Stomach (tissue), 9 donors: Measurements from ENCODE around the gene KRT12. TPM values are rescaled to one million over a fixed set of nuclear protein-coding genes. Genes with fewer than 3 reads are reported as not detected.

Experiments used
- DNase-seq, 2 donors: peaks; one replicate each; pipeline versions ENCODE4 v3.0.0 to v3.0.0-alpha.2; 2013 to 2019
- H3K27ac ChIP-seq, 5 donors: fragments of 200-600 bp in 4 of 5; sonication (generic) in 4 of 5; one replicate each; pipeline ENCODE4 v1.5.1; 2013 to 2019; ENCODE audit warnings: mild to moderate bottlenecking in 1 of 5, moderate library complexity in 1 of 5
- H3K27me3 ChIP-seq, 3 donors: fragments of 200-600 bp; sonication (generic); one replicate each; pipeline ENCODE4 v1.5.1; 2017 to 2019; ENCODE audit warnings: mixed run types in 1 of 3
- H3K36me3 ChIP-seq, 4 donors: fragments of 200-600 bp; sonication (generic); 1 replicate in 3 of 4; 2 replicates in 1 of 4; pipeline ENCODE4 v1.5.1; 2016 to 2019
- H3K4me1 ChIP-seq, 4 donors: fragments of 200-600 bp; sonication (generic); one replicate each; pipeline ENCODE4 v1.5.1; 2016 to 2019
- H3K4me3 ChIP-seq, 4 donors: fragments of 200-600 bp; sonication (generic) in 3 of 4; one replicate each; pipeline ENCODE4 v1.5.1; 2016 to 2019; ENCODE audit warnings: mild to moderate bottlenecking in 1 of 4
- H3K9me3 ChIP-seq, 4 donors: fragments of 200-600 bp; sonication (generic); one replicate each; pipeline ENCODE4 v1.5.1; 2016 to 2019
- EP300 ChIP-seq: sonication (generic); formaldehyde crosslinking; IDR thresholded peaks from one replicate; pipeline ENCODE4 v1.6.1; 2017; ENCODE audit warnings: antibody characterized with exemption
- POLR2A ChIP-seq, 4 donors: fragments of 450-650 bp; IDR thresholded peaks; one replicate each; pipeline ENCODE4 v1.6.1; 2016; ENCODE audit warnings: antibody characterized with exemption in 4 of 4, control low read depth in 2 of 4, mild to moderate bottlenecking in 1 of 4, moderate library complexity in 1 of 4
- POLR2AphosphoS5 ChIP-seq, 3 donors: sonication (generic); formaldehyde crosslinking; IDR thresholded peaks; one replicate each; pipeline ENCODE4 v1.6.1; 2016; ENCODE audit warnings: antibody characterized with exemption in 3 of 3
- WGBS, 5 donors: extraction: QIAGEN DNeasy Blood & Tissue Kit in 3 of 5; methylation state at CpG; one replicate each; pipeline versions ENCODE4 v1.1.5 to v1.1.7; 2013 to 2018; 5-methylcytosine and 5-hydroxymethylcytosine counted together
- intact Hi-C: fragments of 100-400 bp; cut with DNase I; formaldehyde crosslinking; loops from one replicate; pipeline ENCODE4 v1.15.1; 2023; ENCODE audit warnings: low total_unique reads
- polyA plus RNA-seq, 3 donors: library from polyadenylated mRNA; stranded (reverse); fragments of 200-250 nt; gene quantifications; one replicate each; pipeline ENCODE4 v1.2.3, GENCODE V29; 2013
- total RNA-seq, 5 donors: library from RNA; depleted of rRNA; stranded (reverse); fragments of >200 nt; gene quantifications; one replicate each; pipeline versions ENCODE4 v1.1.0 to v1.2.3, GENCODE V29; 2014 to 2016
- TF ChIP-seq, protein P1 (sequence below), 7 experiments: fragments of 450-650 bp in 4 of 7; fragments of 200-600 bp in 3 of 7; sonication (generic) in 3 of 7; IDR thresholded peaks; one replicate each; pipeline ENCODE4 v1.5.1; 2016 to 2019; ENCODE audit warnings: antibody characterized with exemption in 7 of 7, control low read depth in 2 of 7, mild to moderate bottlenecking in 1 of 7
- donor health status: healthy with polysubstance abuse.
- donor health status: Bipolar disorder and iron deficiency.
- donor health status: healthy.

KRT12 gene
- total and polyA plus RNA-seq, 8 donors: 0.61 to 57.6 (median 7.6) TPM; not detected in 4

DNA sequence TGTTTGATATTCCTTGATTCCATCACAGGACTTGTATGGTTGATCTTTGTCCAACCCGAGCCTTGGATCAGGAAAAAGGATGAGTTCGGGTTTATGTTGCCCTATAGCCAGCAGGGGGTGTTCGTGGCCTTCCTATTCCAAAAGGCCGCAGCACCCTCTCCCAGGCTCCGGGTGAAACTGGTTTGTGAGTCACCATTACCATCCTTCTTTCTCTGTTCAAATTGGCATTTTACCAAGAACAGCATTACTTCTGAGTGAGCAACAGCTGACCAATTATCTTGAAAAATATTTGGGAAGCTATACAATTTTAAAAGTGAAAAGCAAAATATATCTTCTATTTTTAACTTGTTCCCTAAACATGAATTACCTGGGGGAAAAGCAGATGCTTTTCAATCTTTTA lies 42.3 kb upstream of the KRT12 start:
- DNase-seq: peak; percentile 81 to 95
- TF ChIP-seq, protein P1, sequence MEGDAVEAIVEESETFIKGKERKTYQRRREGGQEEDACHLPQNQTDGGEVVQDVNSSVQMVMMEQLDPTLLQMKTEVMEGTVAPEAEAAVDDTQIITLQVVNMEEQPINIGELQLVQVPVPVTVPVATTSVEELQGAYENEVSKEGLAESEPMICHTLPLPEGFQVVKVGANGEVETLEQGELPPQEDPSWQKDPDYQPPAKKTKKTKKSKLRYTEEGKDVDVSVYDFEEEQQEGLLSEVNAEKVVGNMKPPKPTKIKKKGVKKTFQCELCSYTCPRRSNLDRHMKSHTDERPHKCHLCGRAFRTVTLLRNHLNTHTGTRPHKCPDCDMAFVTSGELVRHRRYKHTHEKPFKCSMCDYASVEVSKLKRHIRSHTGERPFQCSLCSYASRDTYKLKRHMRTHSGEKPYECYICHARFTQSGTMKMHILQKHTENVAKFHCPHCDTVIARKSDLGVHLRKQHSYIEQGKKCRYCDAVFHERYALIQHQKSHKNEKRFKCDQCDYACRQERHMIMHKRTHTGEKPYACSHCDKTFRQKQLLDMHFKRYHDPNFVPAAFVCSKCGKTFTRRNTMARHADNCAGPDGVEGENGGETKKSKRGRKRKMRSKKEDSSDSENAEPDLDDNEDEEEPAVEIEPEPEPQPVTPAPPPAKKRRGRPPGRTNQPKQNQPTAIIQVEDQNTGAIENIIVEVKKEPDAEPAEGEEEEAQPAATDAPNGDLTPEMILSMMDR (IDR thresholded peaks at IDR 0.05): peak in 5 of 7 experiments; percentile 44 to 86 (median 72)
- TF ChIP-seq POLR2AphosphoS5 (IDR thresholded peaks at IDR 0.05) (peak in 1 of 3 donors; percentile 70), EP300 (no peak)
- peak overlapping the region in 1 of 5 donors; percentile 30 for H3K27ac ChIP-seq
- H3K9me3 ChIP-seq: no peaks in the 10 kb centered on the region
- H3K36me3 ChIP-seq: no peaks in the 10 kb centered on the region
- H3K4me1 ChIP-seq: peaks cover 0 to 9% (median 6%) of the 10 kb centered on the region in 4 donors
- WGBS, 5 donors: 0 to 1% (median 1%) methylated on average over 5 of the region's 5 CpGs
- peaks cover 0 to 16% (median 0%) of the 10 kb centered on the region in 3 donors for H3K27me3 ChIP-seq
- H3K4me3 ChIP-seq: no peak overlapping the region
- intact Hi-C loops: loop anchor here (10.0 kb wide), 2 partner anchors 415 to 745 kb away; no protein-coding TSS in a partner anchor

DNA sequence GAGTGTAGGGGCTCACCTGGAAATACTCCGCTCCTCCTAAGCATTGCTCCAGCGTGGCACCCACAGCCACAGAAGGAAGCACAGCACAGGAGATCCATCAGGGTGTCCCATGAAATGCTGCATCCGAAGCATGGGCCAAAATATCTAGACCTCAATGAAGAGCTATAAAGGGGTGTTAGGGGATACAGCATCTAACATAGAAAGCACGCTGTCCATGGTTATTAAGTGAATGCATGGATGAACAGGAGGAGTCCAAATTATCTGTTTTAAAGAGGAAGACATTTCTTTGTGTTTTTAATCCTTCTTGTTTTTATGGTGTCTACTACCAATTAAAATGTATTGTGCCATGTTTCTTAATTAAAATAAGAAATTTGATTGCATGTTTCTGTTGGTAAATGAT lies 39.6 kb upstream of the KRT12 start:
- Histone ChIP-seq H3K27ac (no peak overlapping the region), H3K27me3 (peaks cover 0 to 16% (median 0%) of the 10 kb centered on the region in 3 donors), H3K4me3 (no peak overlapping the region), H3K9me3 (no peaks in the 10 kb centered on the region), H3K36me3 (no peaks in the 10 kb centered on the region), H3K4me1 (peaks cover 0 to 22% (median 6%) of the 10 kb centered on the region in 4 donors)
- intact Hi-C loops: loop anchor here (10.0 kb wide), 2 partner anchors 418 to 748 kb away; no protein-coding TSS in a partner anchor
- DNase-seq: no peak
- WGBS, 5 donors: 80 to 92% (median 90%) methylated on average over 4 of the region's 4 CpGs
- TF ChIP-seq, protein P1 (IDR thresholded peaks at IDR 0.05): no peak
- TF ChIP-seq POLR2A (IDR thresholded peaks at IDR 0.05): no peak
- TF ChIP-seq POLR2AphosphoS5 (IDR thresholded peaks at IDR 0.05): no peak
- no peak for TF ChIP-seq EP300

DNA sequence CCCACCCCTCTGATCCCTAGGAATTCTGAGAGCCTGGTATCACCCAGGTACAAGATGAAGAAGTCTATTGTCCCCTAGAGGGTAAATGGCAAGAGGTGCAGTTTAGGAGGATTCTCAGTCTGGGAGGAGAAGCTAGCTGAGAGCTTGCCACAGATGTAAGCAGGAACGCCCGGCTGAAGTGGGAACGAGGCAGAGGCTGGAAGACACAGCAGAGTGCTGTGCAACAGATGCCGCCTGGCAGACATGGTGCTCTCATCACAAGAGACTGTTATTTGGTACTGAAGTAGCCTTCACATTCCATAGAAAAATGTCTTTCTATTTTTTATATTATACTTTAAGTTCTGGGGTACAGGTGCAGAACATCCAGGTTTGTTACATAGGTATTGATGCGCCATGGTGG lies 38.3 kb upstream of the KRT12 start:
- 85 to 94% (median 90%) methylated on average over 5 of the region's 5 CpGs for WGBS, 5 donors
- Histone ChIP-seq H3K9me3 (no peaks in the 10 kb centered on the region), H3K27me3 (peaks cover 0 to 24% (median 0%) of the 10 kb centered on the region in 3 donors), H3K27ac (no peak overlapping the region), H3K4me1 (peaks cover 0 to 22% (median 6%) of the 10 kb centered on the region in 4 donors), H3K36me3 (no peaks in the 10 kb centered on the region), H3K4me3 (no peak overlapping the region)
- no peak for DNase-seq
- TF ChIP-seq POLR2AphosphoS5 (IDR thresholded peaks at IDR 0.05) (no peak), POLR2A (IDR thresholded peaks at IDR 0.05) (no peak), EP300 (no peak)
- TF ChIP-seq, protein P1 (IDR thresholded peaks at IDR 0.05): no peak
- intact Hi-C loops: loop anchor here (10.0 kb wide), 2 partner anchors 419 to 749 kb away; no protein-coding TSS in a partner anchor

DNA sequence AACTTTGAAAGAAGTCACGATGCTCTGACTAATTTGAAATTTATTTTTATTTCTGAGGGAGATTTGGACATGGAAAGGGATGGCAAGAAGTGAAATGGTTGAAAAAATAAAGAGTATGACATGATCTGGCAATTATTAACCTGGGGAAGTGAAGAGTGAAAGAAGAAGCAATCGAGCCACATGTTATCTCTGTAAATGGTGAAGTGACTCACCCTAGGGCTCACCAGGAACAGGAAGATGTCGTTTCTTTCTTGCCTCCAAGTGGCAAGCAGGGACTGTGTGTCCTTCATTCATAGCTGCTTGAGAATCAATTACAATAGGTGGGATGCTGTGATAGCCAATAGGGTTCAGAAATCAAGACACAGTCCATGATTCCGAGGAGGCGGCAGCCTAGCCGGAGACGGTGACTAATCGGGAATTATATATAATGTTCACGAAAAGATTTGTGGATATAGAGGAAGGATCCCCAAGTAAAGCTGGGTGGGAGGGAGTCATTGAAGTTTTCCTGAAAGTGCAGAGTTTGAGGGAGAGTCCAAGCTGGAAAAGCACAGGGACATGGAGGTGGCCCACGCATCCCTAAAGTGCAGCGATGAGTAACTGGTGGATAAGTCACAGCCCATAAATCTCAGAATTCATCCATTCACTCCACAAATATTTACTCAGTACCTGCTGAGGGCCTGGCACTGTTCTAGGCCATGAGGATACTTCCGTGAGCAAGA lies 36.3 kb upstream of the KRT12 start:
- intact Hi-C loops: loop anchor here (10.0 kb wide), 2 partner anchors 422 to 752 kb away; no protein-coding TSS in a partner anchor
- H3K36me3 ChIP-seq: no peaks in the 10 kb centered on the region
- 48 to 63% (median 61%) methylated on average over 12 of the region's 12 CpGs for WGBS, 5 donors
- peaks cover 0 to 24% (median 0%) of the 10 kb centered on the region in 3 donors for H3K27me3 ChIP-seq
- H3K9me3 ChIP-seq: no peaks in the 10 kb centered on the region
- no peak overlapping the region for H3K4me3 ChIP-seq
- DNase-seq: peak; percentile 36 to 46
- H3K4me1 ChIP-seq: peaks cover 0 to 13% (median 0%) of the 10 kb centered on the region in 4 donors
- H3K27ac ChIP-seq: peak overlapping the region in 3 of 5 donors; percentile 66 to 79 (median 73)
- TF ChIP-seq POLR2A (IDR thresholded peaks at IDR 0.05) (no peak), POLR2AphosphoS5 (IDR thresholded peaks at IDR 0.05) (peak in 1 of 3 donors; percentile 54), EP300 (no peak)
- TF ChIP-seq, protein P1 (IDR thresholded peaks at IDR 0.05): no peak
